Right ventricle myocardium inferior (tissue), 1 donor: ENCODE data around the gene FAM185A. TPM values are rescaled to one million over a fixed set of nuclear protein-coding genes. Genes with fewer than 3 reads are reported as not detected.
A peak's percentile ranks its signal among the peaks of the same experiment; 100 is the strongest.
"Not testable (repeated sequence)": the region's sequence is repeated elsewhere in the genome, so short reads cannot be mapped to it uniquely, and the experiment has no call there.

Experiments used
- ATAC-seq: fragments of 200-7000 bp; cut with Tn5 transposase; one replicate; pipeline ENCODE4 v1.9.1; 2020; ENCODE audit warnings: mild to moderate bottlenecking, moderate library complexity
- DNase-seq: peaks from one replicate; pipeline ENCODE4 v3.0.0; 2021; ENCODE audit errors: missing footprints
- intact Hi-C: fragments of 100-400 bp; cut with DNase I; formaldehyde crosslinking; loops from one replicate; pipeline ENCODE4 v1.11.0; 2022
- long read RNA-seq: library from polyadenylated mRNA; unstranded; transcript quantifications from one replicate; pipeline ENCODE4 v2.0.0, GENCODE V29; 2021
- total RNA-seq: library from RNA; stranded (reverse); fragmentation: NEBNext Ultra II Directional; extraction: Animal tissue kit (Norgen Biotek cat#: 25700); gene quantifications from one replicate; pipeline ENCODE4 v1.2.1, GENCODE V29; 2021
- donor health status: DM: no; HTN: yes; CAD: no; lungs with severe emphysema.

FAM185A gene
- 8.0 TPM for total RNA-seq
- long read RNA-seq, partial matches to known transcripts, result 0 of 4 reads
- long read RNA-seq, other reads (novel, unspliced or antisense), result 0 of 4 reads

- intact Hi-C loops, result not testable (repeated sequence)
- ATAC-seq (peak; percentile 100), DNase-seq (peak; percentile 99)
Measured at GRCh38 chr7:102748605-102749444, at the start of gene FAM185A. TSS of gene FAM185A (plus strand) at chr7:102748999. CDS start at chr7:102749208, 209 bp downstream.

GRCh38 chr7:102713011-102713690 lies 35.6 kb upstream of the FAM185A start:
- intact Hi-C loops, ATAC-seq, DNase-seq: not testable (repeated sequence)

GRCh38 chr7:102713691-102714080 lies 35.1 kb upstream of the FAM185A start:
- intact Hi-C loops, DNase-seq, ATAC-seq: not testable (repeated sequence)

- ATAC-seq, result not testable (repeated sequence)
Measured at GRCh38 chr7:102714774-102715522, 33.9 kb upstream of the FAM185A start.

GRCh38 chr7:102715718-102716117 lies 33.1 kb upstream of the FAM185A start:
- DNase-seq, intact Hi-C loops, ATAC-seq: not testable (repeated sequence)

More at GRCh38 chr7:102714774-102715522, 33.9 kb upstream of the FAM185A start:
- intact Hi-C loops, DNase-seq: not testable (repeated sequence)

- ATAC-seq, intact Hi-C loops, DNase-seq: not testable (repeated sequence)
Measured at GRCh38 chr7:102718491-102718890, 30.3 kb upstream of the FAM185A start.

GRCh38 chr7:102726170-102726569 lies 22.6 kb upstream of the FAM185A start:
- DNase-seq, intact Hi-C loops, ATAC-seq: not testable (repeated sequence)

GRCh38 chr7:102729670-102730069 lies 19.1 kb upstream of the FAM185A start:
- ATAC-seq, intact Hi-C loops, DNase-seq: not testable (repeated sequence)

- intact Hi-C loops, result not testable (repeated sequence)
Measured at GRCh38 chr7:102730431-102730830, 18.4 kb upstream of the FAM185A start.

GRCh38 chr7:102742002-102742771 lies 6.6 kb upstream of the FAM185A start:
- ATAC-seq, intact Hi-C loops, DNase-seq: not testable (repeated sequence)

More at GRCh38 chr7:102730431-102730830, 18.4 kb upstream of the FAM185A start:
- ATAC-seq, DNase-seq: not testable (repeated sequence)

GRCh38 chr7:102743861-102744260 lies 4.9 kb upstream of the FAM185A start:
- DNase-seq, ATAC-seq, intact Hi-C loops: not testable (repeated sequence)

- intact Hi-C loops, DNase-seq, ATAC-seq: not testable (repeated sequence)
Measured at GRCh38 chr7:102745494-102746288, 3.1 kb upstream of the FAM185A start.

GRCh38 chr7:102749445-102749786 lies 617 bp downstream of the FAM185A start:
- intact Hi-C loops, DNase-seq, ATAC-seq: not testable (repeated sequence)

GRCh38 chr7:102758227-102758626 lies 9.4 kb downstream of the FAM185A start:
- not testable (repeated sequence) for DNase-seq, ATAC-seq
- intact Hi-C loops, result loop anchor here (5.0 kb wide), 1 partner anchor 304 kb away; no protein-coding TSS in a partner anchor

- intact Hi-C loops, result loop anchor here (5.0 kb wide), 1 partner anchor 302 kb away; no protein-coding TSS in a partner anchor
- DNase-seq, ATAC-seq: not testable (repeated sequence)
Measured at GRCh38 chr7:102759934-102760333, 11.1 kb downstream of the FAM185A start.

- intact Hi-C loops, DNase-seq, ATAC-seq: not testable (repeated sequence)
Measured at GRCh38 chr7:102761234-102761633, 12.4 kb downstream of the FAM185A start.
